Caco-2 (cell line): ENCODE results near the gene AXDND1. TPM values are rescaled to one million over a fixed set of nuclear protein-coding genes. Genes with fewer than 3 reads are reported as not detected.
"Not testable (repeated sequence)": the region's sequence is repeated elsewhere in the genome, so short reads cannot be mapped to it uniquely, and the experiment has no call there.

Source experiments
- BruUV-seq: library from RNA; stranded (reverse); fragments of 400-500 nt; replicated peaks from 2 replicates; lab custom pipeline; 2021; lab: Mats Ljungman, UMichigan
- CTCF ChIA-PET: fragments of 300-600 bp; sonication (Branson Sonifier 250); formaldehyde crosslinking; loops from one replicate; lab custom pipeline; 2022; ENCODE audit warnings: antibody characterized with exemption; lab: Charles Lee
- POLR2A ChIA-PET: fragments of 300-600 bp; sonication (Branson Sonifier 250); formaldehyde crosslinking; loops from one replicate; lab custom pipeline; 2022; ENCODE audit warnings: antibody characterized with exemption; lab: Charles Lee
- DNase-seq, 2 experiments: peaks; one replicate each; pipeline versions ENCODE4 v3.0.0 to v3.0.0-alpha.2; 2020 to 2022
- H3K27me3 ChIP-seq: replicated peaks from 2 replicates; pipeline ENCODE4 v1.6.0; 2011; ENCODE audit warnings: low read length; ENCODE audit not compliant: control insufficient read depth, insufficient read depth
- H3K36me3 ChIP-seq: 2 replicates; pipeline ENCODE4 v1.5.1; 2011; ENCODE audit warnings: low read length; ENCODE audit not compliant: control insufficient read depth, insufficient read depth
- H3K4me1 ChIP-seq: fragments of 250-450 bp; sonication (Bioruptor Pico); 2 replicates; pipeline ENCODE4 v1.5.1; 2020; ENCODE audit warnings: mild to moderate bottlenecking
- H3K4me3 ChIP-seq: 2 replicates; pipeline ENCODE4 v1.5.1; 2011; ENCODE audit warnings: low read depth, mild to moderate bottlenecking, control low read depth, low read length
- H3K9me3 ChIP-seq: fragments of 250-450 bp; sonication (Bioruptor Pico); 2 replicates; pipeline ENCODE4 v1.5.1; 2020; ENCODE audit warnings: mild to moderate bottlenecking, moderate library complexity
- H3K27ac Mint-ChIP-seq: one replicate; pipeline ENCODE4 v1.8.0; 2022; ENCODE audit warnings: mixed read lengths; ENCODE audit not compliant: unreplicated experiment
- H3K27me3 Mint-ChIP-seq: one replicate; pipeline ENCODE4 v1.8.0; 2022; ENCODE audit warnings: mixed read lengths; ENCODE audit not compliant: insufficient read depth, unreplicated experiment
- H3K36me3 Mint-ChIP-seq: one replicate; pipeline ENCODE4 v1.8.0; 2022; ENCODE audit warnings: mild to moderate bottlenecking, mixed read lengths; ENCODE audit not compliant: insufficient read depth, unreplicated experiment
- H3K4me1 Mint-ChIP-seq: one replicate; pipeline ENCODE4 v1.8.0; 2022; ENCODE audit warnings: low read depth, mixed read lengths; ENCODE audit not compliant: unreplicated experiment
- H3K4me3 Mint-ChIP-seq: one replicate; pipeline ENCODE4 v1.8.0; 2022; ENCODE audit warnings: mild to moderate bottlenecking, moderate library complexity, mixed read lengths; ENCODE audit not compliant: unreplicated experiment
- H3K9me3 Mint-ChIP-seq: one replicate; pipeline ENCODE4 v1.8.0; 2022; ENCODE audit warnings: mixed read lengths; ENCODE audit not compliant: unreplicated experiment
- intact Hi-C: fragments of 100-400 bp; cut with micrococcal nuclease; formaldehyde crosslinking; loops from one replicate; pipeline ENCODE4 v1.10.0; 2022; ENCODE audit not compliant: unreplicated experiment
- total RNA-seq: library from RNA; stranded (reverse); gene quantifications from 2 replicates; pipeline ENCODE4 v1.2.3, GENCODE V29; 2022
- TF ChIP-seq, protein P1 (sequence below), 2 experiments: fragments of 200-600 bp in 1 of 2; IDR thresholded peaks; 1 replicate in 1 of 2; 2 replicates in 1 of 2; pipeline versions ENCODE4 v1.5.1 to v1.8.0; 2011 to 2022; ENCODE audit warnings: antibody characterized with exemption in 1 of 2, control low read depth in 1 of 2, inconsistent platforms in 1 of 2, low read depth in 1 of 2, low read length in 1 of 2, mild to moderate bottlenecking in 1 of 2, moderate library complexity in 1 of 2; ENCODE audit not compliant: insufficient read depth in 1 of 2, severe bottlenecking in 1 of 2, unreplicated experiment in 1 of 2

AXDND1 gene
- total RNA-seq, 1 experiment from 2014 or later: not detected

DNA sequence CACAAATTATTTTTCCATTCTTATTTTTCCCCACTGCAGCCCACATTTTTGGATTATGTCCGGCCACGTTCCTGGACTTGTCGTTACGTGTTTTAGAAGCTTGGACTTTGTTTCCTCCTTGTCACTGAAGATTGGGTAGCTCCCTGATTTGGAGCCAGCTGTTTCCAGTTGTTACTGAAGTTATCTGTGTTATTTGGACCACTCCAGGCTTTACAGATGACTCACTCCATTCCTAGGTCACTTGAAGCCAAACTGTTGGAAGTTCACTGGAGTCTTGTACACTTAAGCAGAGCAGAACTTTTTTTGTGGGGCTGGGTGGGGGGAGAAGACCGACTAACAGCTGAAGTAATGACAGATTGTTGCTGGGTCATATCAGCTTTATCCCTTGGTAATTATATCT, 12.2 kb upstream of the AXDND1 start:
- Histone ChIP-seq H3K36me3 (no peaks in the 10 kb centered on the region; the same call in 1 of the 2 replicates), H3K4me1 (peaks cover 11% of the 10 kb centered on the region), H3K27me3 (no peaks in the 10 kb centered on the region), H3K4me3 (no peak overlapping the region), H3K9me3 (no peaks in the 10 kb centered on the region)
- Mint-ChIP-seq H3K4me3 (no peak overlapping the region), H3K9me3 (no peaks in the 10 kb centered on the region), H3K27ac (no peak overlapping the region), H3K27me3 (no peaks in the 10 kb centered on the region), H3K36me3 (peaks cover 18% of the 10 kb centered on the region), H3K4me1 (peaks cover 6% of the 10 kb centered on the region)
- ChIA-PET CTCF (no interaction called here), POLR2A (no interaction called here)
- TF ChIP-seq, protein P1, sequence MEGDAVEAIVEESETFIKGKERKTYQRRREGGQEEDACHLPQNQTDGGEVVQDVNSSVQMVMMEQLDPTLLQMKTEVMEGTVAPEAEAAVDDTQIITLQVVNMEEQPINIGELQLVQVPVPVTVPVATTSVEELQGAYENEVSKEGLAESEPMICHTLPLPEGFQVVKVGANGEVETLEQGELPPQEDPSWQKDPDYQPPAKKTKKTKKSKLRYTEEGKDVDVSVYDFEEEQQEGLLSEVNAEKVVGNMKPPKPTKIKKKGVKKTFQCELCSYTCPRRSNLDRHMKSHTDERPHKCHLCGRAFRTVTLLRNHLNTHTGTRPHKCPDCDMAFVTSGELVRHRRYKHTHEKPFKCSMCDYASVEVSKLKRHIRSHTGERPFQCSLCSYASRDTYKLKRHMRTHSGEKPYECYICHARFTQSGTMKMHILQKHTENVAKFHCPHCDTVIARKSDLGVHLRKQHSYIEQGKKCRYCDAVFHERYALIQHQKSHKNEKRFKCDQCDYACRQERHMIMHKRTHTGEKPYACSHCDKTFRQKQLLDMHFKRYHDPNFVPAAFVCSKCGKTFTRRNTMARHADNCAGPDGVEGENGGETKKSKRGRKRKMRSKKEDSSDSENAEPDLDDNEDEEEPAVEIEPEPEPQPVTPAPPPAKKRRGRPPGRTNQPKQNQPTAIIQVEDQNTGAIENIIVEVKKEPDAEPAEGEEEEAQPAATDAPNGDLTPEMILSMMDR (IDR thresholded peaks at IDR 0.05; ENCODE audit: insufficient read depth in 1 of 2, low read depth in 1 of 2, low read length in 1 of 2, severe bottlenecking in 1 of 2, unreplicated experiment in 1 of 2): no peak
- no TSS peak for BruUV-seq
- intact Hi-C loops: no loop called here
- DNase-seq: no peak

- DNase-seq, H3K4me3 Mint-ChIP-seq, intact Hi-C loops, H3K4me3 ChIP-seq, H3K36me3 ChIP-seq, H3K27me3 Mint-ChIP-seq, CTCF ChIA-PET, H3K9me3 ChIP-seq, H3K4me1 Mint-ChIP-seq, BruUV-seq, POLR2A ChIA-PET, H3K27ac Mint-ChIP-seq, H3K27me3 ChIP-seq, H3K9me3 Mint-ChIP-seq: not testable (repeated sequence)
- H3K4me1 ChIP-seq: peaks cover 10% of the 10 kb centered on the region
- peaks cover 12% of the 10 kb centered on the region for H3K36me3 Mint-ChIP-seq
Observed at GRCh38 chr1:179361631-179362030, 4.1 kb upstream of the AXDND1 start.

- Mint-ChIP-seq H3K4me1 (no peaks in the 10 kb centered on the region), H3K9me3 (no peaks in the 10 kb centered on the region), H3K27ac (peak overlapping the region; percentile 99), H3K4me3 (peak overlapping the region; percentile 98), H3K27me3 (no peaks in the 10 kb centered on the region), H3K36me3 (peaks cover 12% of the 10 kb centered on the region)
- Histone ChIP-seq H3K9me3 (no peaks in the 10 kb centered on the region), H3K4me3 (peak overlapping the region; percentile 70), H3K36me3 (no peaks in the 10 kb centered on the region), H3K27me3 (no peaks in the 10 kb centered on the region), H3K4me1 (peaks cover 15% of the 10 kb centered on the region)
- BruUV-seq: TSS peak; percentile 71
- TF ChIP-seq, protein P1 (IDR thresholded peaks at IDR 0.05; ENCODE audit: insufficient read depth in 1 of 2, low read depth in 1 of 2, low read length in 1 of 2, severe bottlenecking in 1 of 2, unreplicated experiment in 1 of 2): no peak
- no peak for DNase-seq
- CTCF ChIA-PET: interaction anchor here (0.9 to 1.4 kb wide), 2 partner anchors 14 to 114 kb away, joined by 3 to 11 read pairs; no protein-coding TSS in a partner anchor
- POLR2A ChIA-PET: interaction anchor here (1.0 kb wide), 1 partner anchor 73 kb away, joined by 5 read pairs; the partner anchor contains the start of gene SOAT1
- intact Hi-C loops: no loop called here
Observed at GRCh38 chr1:179366093-179366800, 476 bp downstream of the AXDND1 start.
